GM10266 (cell line): ENCODE measurements around the gene PCDHGA8.
A peak's percentile ranks its signal among the peaks of the same experiment; 100 is the strongest.

Experiments used
- DNase-seq: peaks from one replicate; pipeline ENCODE4 v3.0.0; 2012; ENCODE audit errors: extremely low spot score
- TF ChIP-seq, protein P1 (sequence below): IDR thresholded peaks from 2 replicates; pipeline ENCODE4 v1.5.1; 2012; ENCODE audit warnings: mild to moderate bottlenecking, low read depth; ENCODE audit not compliant: control insufficient read depth, insufficient read depth; ENCODE audit errors: missing control alignments

Gene PCDHGA8

DNA sequence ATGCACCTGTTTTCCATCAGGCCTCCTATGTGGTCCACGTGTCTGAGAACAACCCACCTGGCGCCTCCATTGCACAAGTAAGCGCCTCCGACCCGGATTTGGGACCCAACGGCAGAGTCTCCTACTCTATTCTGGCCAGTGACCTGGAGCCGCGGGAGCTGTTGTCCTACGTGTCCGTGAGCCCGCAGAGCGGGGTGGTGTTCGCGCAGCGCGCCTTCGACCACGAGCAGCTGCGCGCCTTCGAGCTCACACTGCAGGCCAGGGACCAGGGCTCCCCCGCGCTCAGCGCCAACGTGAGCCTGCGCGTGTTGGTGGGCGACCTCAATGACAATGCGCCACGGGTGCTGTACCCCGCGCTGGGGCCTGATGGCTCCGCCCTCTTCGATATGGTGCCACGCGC is 40.8 kb upstream of the PCDHGA8 start:
- DNase-seq = no peak
- TF ChIP-seq, protein P1, sequence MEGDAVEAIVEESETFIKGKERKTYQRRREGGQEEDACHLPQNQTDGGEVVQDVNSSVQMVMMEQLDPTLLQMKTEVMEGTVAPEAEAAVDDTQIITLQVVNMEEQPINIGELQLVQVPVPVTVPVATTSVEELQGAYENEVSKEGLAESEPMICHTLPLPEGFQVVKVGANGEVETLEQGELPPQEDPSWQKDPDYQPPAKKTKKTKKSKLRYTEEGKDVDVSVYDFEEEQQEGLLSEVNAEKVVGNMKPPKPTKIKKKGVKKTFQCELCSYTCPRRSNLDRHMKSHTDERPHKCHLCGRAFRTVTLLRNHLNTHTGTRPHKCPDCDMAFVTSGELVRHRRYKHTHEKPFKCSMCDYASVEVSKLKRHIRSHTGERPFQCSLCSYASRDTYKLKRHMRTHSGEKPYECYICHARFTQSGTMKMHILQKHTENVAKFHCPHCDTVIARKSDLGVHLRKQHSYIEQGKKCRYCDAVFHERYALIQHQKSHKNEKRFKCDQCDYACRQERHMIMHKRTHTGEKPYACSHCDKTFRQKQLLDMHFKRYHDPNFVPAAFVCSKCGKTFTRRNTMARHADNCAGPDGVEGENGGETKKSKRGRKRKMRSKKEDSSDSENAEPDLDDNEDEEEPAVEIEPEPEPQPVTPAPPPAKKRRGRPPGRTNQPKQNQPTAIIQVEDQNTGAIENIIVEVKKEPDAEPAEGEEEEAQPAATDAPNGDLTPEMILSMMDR = no peak

DNA sequence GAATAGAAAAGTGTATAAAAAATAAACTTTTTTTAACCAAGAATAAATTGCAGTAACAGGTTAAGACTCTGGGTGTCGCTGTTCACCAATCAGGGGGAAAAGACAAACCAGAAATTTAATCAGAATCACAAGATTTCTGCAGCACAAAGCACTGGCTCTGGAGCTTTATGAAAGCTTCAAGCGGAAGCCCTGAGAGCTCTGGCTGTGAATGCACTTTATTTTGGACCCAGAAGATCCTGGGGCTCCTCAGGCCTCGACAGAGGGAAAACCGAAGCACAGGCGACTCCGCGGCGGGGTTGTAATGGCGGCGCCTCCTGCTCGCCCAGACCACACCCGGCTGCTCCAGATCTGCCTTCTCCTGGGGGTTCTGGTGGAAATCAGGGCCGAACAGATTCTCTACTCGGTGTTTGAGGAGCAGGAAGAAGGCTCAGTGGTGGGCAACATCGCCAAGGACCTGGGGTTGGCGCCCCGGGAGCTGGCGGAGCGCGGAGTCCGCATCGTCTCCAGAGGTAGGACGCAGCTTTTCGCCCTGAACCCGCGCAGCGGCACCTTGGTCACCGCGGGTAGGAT is 37.4 kb upstream of the PCDHGA8 start, which contains the start of gene PCDHGA4:
Gene PCDHGA4, plus strand, starts transcription at position 122 of the 570 bp plus-strand sequence. Its CDS starts 87 bp downstream, at position 209.
- no peak for DNase-seq
- TF ChIP-seq, protein P1 = peak; percentile 7

DNA sequence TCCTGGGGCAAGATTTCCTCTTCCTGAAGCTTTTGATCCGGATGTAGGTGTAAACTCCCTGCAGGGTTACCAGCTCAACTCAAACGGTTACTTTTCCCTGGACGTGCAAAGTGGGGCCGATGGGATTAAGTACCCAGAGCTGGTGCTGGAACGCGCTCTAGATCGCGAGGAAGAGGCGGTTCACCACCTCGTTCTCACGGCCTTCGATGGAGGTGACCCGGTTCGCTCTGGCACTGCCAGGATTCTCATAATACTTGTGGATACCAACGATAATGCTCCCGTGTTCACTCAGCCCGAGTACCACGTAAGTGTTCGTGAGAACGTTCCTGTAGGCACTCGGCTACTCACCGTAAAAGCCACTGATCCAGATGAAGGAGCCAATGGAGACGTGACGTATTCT is 36.8 kb upstream of the PCDHGA8 start:
- DNase-seq = no peak
- TF ChIP-seq, protein P1 = no peak

DNA sequence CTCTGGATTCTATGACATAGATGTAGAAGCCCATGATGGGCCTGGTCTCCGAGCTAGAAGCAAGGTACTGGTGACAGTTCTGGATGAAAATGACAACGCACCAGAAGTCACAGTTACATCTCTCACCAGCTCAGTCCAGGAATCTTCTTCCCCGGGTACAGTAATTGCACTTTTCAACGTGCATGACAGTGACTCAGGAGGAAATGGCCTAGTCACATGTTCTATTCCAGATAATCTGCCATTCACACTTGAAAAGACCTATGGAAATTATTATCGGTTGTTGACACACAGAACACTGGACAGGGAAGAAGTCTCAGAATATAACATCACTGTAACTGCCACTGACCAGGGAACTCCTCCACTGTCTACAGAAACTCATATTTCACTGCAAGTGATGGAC is 36.3 kb upstream of the PCDHGA8 start:
- TF ChIP-seq, protein P1 = no peak
- no peak for DNase-seq

DNA sequence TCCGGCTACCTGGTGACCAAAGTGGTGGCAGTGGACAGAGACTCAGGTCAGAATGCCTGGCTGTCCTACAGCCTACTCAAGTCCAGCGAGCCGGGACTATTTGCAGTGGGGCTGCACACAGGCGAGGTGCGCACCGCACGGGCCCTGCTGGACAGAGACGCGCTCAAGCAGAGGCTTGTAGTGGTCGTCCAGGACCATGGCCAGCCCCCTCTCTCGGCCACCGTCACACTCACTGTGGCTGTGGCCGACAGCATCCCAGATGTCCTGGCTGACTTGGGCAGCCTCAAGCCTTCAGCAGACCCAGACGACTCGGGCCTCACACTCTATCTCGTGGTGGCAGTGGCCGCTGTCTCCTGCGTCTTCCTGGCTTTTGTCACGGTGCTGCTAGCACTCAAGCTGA is 35.5 kb upstream of the PCDHGA8 start:
- TF ChIP-seq, protein P1 = no peak
- no peak for DNase-seq

DNA sequence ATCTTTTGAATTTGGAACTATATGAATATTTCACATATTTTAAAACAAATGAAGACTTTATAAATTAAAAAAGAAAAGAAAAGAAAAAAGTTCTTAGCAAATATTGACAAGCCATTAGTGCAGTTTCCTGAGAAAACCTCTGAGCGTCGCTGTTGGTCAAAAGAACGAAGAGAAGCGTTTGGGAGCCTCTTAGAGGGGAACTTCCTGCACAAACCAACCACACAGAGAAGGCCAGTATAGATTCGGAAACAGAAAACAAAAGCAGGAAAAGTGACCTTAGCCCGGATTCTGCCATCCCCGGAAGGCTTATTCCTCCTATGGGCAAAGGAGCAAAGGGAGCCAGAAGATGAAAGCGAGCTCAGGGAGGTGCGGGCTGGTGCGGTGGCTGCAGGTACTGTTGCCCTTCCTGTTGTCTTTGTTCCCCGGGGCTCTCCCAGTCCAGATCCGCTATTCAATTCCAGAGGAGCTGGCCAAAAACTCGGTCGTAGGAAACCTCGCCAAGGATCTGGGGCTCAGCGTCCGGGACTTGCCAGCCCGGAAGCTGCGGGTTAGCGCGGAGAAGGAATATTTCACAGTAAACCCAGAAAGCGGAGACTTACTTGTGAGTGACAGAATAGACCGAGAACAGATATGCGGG is 32.5 kb upstream of the PCDHGA8 start, which contains the start of gene PCDHGB2:
Gene PCDHGB2, plus strand, starts transcription at position 205 of the 637 bp plus-strand sequence. Its CDS starts 142 bp downstream, at position 347.
- peak; percentile 69 for DNase-seq

More for the DNA sequence above, 32.5 kb upstream of the PCDHGA8 start, which contains the start of gene PCDHGB2:
- TF ChIP-seq, protein P1 = peak; percentile 31
